GM23338 (cell line): ENCODE measurements around the gene TRAF1. TPM values are rescaled to one million over a fixed set of nuclear protein-coding genes. Genes with fewer than 3 reads are reported as not detected.
A peak's percentile ranks its signal among the peaks of the same experiment; 100 is the strongest.

ENCODE experiments used
- ATAC-seq: fragments of 200-7000 bp; cut with Tn5 transposase; 3 replicates; pipeline ENCODE4 v1.9.1; 2020
- DNase-seq: peaks from one replicate; pipeline ENCODE4 v3.0.0-alpha.2; 2015; ENCODE audit warnings: low spot score
- H2AFZ ChIP-seq: fragments of 200-600 bp; sonication (generic); 2 replicates; pipeline ENCODE4 v1.8.0; 2016; ENCODE audit warnings: antibody characterized with exemption, mild to moderate bottlenecking, moderate library complexity
- H3F3A ChIP-seq: fragments of 200-600 bp; sonication (generic); replicated peaks from 2 replicates; pipeline ENCODE4 v1.8.0; 2017; ENCODE audit warnings: antibody characterized with exemption, mixed run types, low read depth
- H3K27ac ChIP-seq: fragments of 200-600 bp; sonication (generic); 2 replicates; pipeline ENCODE4 v1.6.1; 2016; ENCODE audit warnings: low read depth
- H3K27me3 ChIP-seq: fragments of 200-600 bp; sonication (generic); 2 replicates; pipeline ENCODE4 v1.8.0; 2016; ENCODE audit warnings: mild to moderate bottlenecking, mixed run types, moderate library complexity; ENCODE audit not compliant: insufficient read depth
- H3K36me3 ChIP-seq: fragments of 200-600 bp; sonication (generic); 2 replicates; pipeline ENCODE4 v1.8.0; 2016; ENCODE audit warnings: mild to moderate bottlenecking; ENCODE audit not compliant: insufficient read depth
- H3K4me1 ChIP-seq: fragments of 200-600 bp; sonication (generic); 2 replicates; pipeline ENCODE4 v1.8.0; 2016; ENCODE audit warnings: mild to moderate bottlenecking, moderate library complexity; ENCODE audit not compliant: insufficient read depth
- H3K4me2 ChIP-seq: fragments of 200-600 bp; sonication (generic); 2 replicates; pipeline ENCODE4 v1.7.1; 2017; ENCODE audit warnings: mixed run types
- H3K4me3 ChIP-seq: fragments of 200-600 bp; sonication (generic); 2 replicates; pipeline ENCODE4 v1.6.1; 2016; ENCODE audit warnings: mixed run types
- H3K79me2 ChIP-seq: fragments of 200-600 bp; sonication (generic); replicated peaks from 2 replicates; pipeline ENCODE4 v1.8.0; 2017; ENCODE audit warnings: mild to moderate bottlenecking; ENCODE audit not compliant: insufficient read depth
- H3K9me2 ChIP-seq: fragments of 200-600 bp; sonication (generic); 2 replicates; pipeline ENCODE4 v1.8.0; 2017; ENCODE audit not compliant: insufficient read depth
- H4K20me1 ChIP-seq: fragments of 200-600 bp; sonication (generic); replicated peaks from 2 replicates; pipeline ENCODE4 v1.8.0; 2017; ENCODE audit warnings: mild to moderate bottlenecking; ENCODE audit not compliant: insufficient read depth
- H3K27ac Mint-ChIP-seq: 2 replicates; pipeline ENCODE4 v1.8.0; 2020; ENCODE audit warnings: inconsistent platforms, mild to moderate bottlenecking, moderate library complexity, mixed read lengths
- H3K27me3 Mint-ChIP-seq: 3 replicates; pipeline ENCODE4 v1.8.0; 2022; ENCODE audit warnings: low read depth, mild to moderate bottlenecking, moderate library complexity, mixed read lengths, inconsistent platforms; ENCODE audit not compliant: insufficient read depth, poor library complexity
- H3K36me3 Mint-ChIP-seq: 3 replicates; pipeline ENCODE4 v1.8.0; 2021; ENCODE audit warnings: low read depth, mild to moderate bottlenecking, inconsistent platforms, moderate library complexity, mixed read lengths
- H3K4me1 Mint-ChIP-seq: 3 replicates; pipeline ENCODE4 v1.8.0; 2020; ENCODE audit warnings: mild to moderate bottlenecking, inconsistent platforms, mixed read lengths
- H3K4me3 Mint-ChIP-seq: 3 replicates; pipeline ENCODE4 v1.8.0; 2021; ENCODE audit warnings: moderate library complexity, mild to moderate bottlenecking, inconsistent platforms, mixed read lengths
- H3K9me3 Mint-ChIP-seq: 3 replicates; pipeline ENCODE4 v1.8.0; 2020; ENCODE audit warnings: moderate library complexity, mild to moderate bottlenecking, inconsistent platforms, mixed read lengths
- CREB1 ChIP-seq: fragments of 250-450 bp; sonication (Bioruptor Pico); IDR thresholded peaks from 2 replicates; pipeline ENCODE4 v1.5.0; 2020; ENCODE audit warnings: low read depth, mild to moderate bottlenecking, moderate library complexity
- EZH2 ChIP-seq: fragments of 200-600 bp; sonication (generic); IDR thresholded peaks from one replicate; pipeline ENCODE4 v1.8.0; 2017; ENCODE audit warnings: antibody characterized with exemption, mild to moderate bottlenecking, low read depth; ENCODE audit not compliant: unreplicated experiment
- EZH2phosphoT487 ChIP-seq: fragments of 200-600 bp; sonication (generic); IDR thresholded peaks from one replicate; pipeline ENCODE4 v1.8.1; 2018; ENCODE audit warnings: antibody characterized with exemption; ENCODE audit not compliant: unreplicated experiment
- JUNB ChIP-seq: IDR thresholded peaks from one replicate; pipeline ENCODE4 v1.6.1; 2016; ENCODE audit warnings: antibody characterized with exemption; ENCODE audit not compliant: unreplicated experiment
- NANOG ChIP-seq: IDR thresholded peaks from 2 replicates; pipeline ENCODE4 v1.6.1; 2016; ENCODE audit warnings: antibody characterized with exemption, borderline replicate concordance
- POLR2AphosphoS5 ChIP-seq: IDR thresholded peaks from 2 replicates; pipeline ENCODE4 v1.6.1; 2016; ENCODE audit warnings: antibody characterized with exemption, low read depth
- ZNF114 ChIP-seq: fragments of 250-450 bp; sonication (Bioruptor Pico); IDR thresholded peaks from 2 replicates; pipeline ENCODE4 v1.5.0; 2020; ENCODE audit warnings: mild to moderate bottlenecking, moderate library complexity
- ZNF331 ChIP-seq: fragments of 250-450 bp; sonication (Bioruptor Pico); IDR thresholded peaks from 2 replicates; pipeline ENCODE4 v1.5.0; 2020; ENCODE audit warnings: low read depth, mild to moderate bottlenecking, moderate library complexity
- polyA plus RNA-seq: library from polyadenylated mRNA; unstranded; fragments of >200 nt; fragmentation: Nextera tagmentation; extraction: Ambion mirVana; gene quantifications from 2 replicates; pipeline ENCODE4 v1.2.1, GENCODE V29; 2016
- total RNA-seq: library from RNA; depleted of rRNA; stranded (reverse); fragments of >200 nt; shearing (Covaris generic); gene quantifications from 2 replicates; pipeline ENCODE4 v1.2.3, GENCODE V29; 2014
- TF ChIP-seq, protein P1 (sequence below): IDR thresholded peaks from one replicate; pipeline ENCODE4 v1.6.1; 2018; ENCODE audit warnings: antibody characterized with exemption; ENCODE audit not compliant: unreplicated experiment
- TF ChIP-seq, protein P2 (sequence below): fragments of 250-450 bp; sonication (Bioruptor Pico); IDR thresholded peaks from 2 replicates; pipeline ENCODE4 v1.5.0; 2020; ENCODE audit warnings: mild to moderate bottlenecking, moderate library complexity
- TF ChIP-seq, protein P3 (sequence below), 2 experiments: fragments of 200-600 bp in 1 of 2; sonication (generic) in 1 of 2; conservative IDR thresholded peaks; 2 replicates each; pipeline versions ENCODE4 v1.5.1 to v1.6.1; 2016 to 2017; ENCODE audit warnings: antibody characterized with exemption in 2 of 2, low read depth in 2 of 2, mild to moderate bottlenecking in 2 of 2, moderate library complexity in 1 of 2

The TRAF1 gene
- total and polyA plus RNA-seq, 2 experiments from 2014 or later = 0.39 to 1.4 TPM

DNA sequence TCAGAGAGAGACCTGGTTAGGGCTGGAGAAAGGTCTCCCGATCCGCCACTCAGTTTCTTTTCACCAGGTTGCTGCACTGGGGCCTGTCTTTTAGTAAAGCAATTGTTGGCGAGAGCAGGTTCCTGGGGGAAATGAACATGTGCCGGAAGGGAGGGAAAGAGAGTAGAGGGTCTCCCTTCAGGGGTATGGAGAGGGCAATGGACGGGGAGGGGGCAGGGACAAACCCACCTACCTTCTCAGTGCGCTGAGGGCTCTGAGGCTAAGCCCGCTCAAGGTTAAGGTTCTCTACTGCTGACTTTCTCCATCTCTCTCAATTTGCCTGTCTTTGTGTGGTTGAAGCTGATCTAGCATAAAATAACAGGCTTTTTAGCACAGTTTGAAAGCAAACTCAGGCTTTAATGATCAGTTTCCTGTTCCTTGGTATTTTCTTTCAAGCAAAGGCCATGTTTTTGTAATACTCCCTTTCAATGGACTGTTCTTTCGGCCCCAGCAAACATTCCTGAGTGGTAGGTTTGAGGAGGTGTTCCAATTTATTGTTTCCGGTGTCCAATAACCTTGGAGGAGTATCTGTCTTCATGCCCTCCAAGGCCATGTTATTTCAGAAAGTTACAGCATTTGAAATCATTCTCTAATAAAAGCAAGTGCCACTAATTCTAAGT, 25.5 kb upstream of the TRAF1 start:
- TF ChIP-seq ZNF114 (CRISPR knock-in tag) (no peak), JUNB (no peak), CREB1 (CRISPR knock-in tag) (no peak), EZH2 (no peak), ZNF331 (CRISPR knock-in tag) (no peak), NANOG (no peak), EZH2phosphoT487 (no peak), POLR2AphosphoS5 (no peak)
- TF ChIP-seq, protein P1, sequence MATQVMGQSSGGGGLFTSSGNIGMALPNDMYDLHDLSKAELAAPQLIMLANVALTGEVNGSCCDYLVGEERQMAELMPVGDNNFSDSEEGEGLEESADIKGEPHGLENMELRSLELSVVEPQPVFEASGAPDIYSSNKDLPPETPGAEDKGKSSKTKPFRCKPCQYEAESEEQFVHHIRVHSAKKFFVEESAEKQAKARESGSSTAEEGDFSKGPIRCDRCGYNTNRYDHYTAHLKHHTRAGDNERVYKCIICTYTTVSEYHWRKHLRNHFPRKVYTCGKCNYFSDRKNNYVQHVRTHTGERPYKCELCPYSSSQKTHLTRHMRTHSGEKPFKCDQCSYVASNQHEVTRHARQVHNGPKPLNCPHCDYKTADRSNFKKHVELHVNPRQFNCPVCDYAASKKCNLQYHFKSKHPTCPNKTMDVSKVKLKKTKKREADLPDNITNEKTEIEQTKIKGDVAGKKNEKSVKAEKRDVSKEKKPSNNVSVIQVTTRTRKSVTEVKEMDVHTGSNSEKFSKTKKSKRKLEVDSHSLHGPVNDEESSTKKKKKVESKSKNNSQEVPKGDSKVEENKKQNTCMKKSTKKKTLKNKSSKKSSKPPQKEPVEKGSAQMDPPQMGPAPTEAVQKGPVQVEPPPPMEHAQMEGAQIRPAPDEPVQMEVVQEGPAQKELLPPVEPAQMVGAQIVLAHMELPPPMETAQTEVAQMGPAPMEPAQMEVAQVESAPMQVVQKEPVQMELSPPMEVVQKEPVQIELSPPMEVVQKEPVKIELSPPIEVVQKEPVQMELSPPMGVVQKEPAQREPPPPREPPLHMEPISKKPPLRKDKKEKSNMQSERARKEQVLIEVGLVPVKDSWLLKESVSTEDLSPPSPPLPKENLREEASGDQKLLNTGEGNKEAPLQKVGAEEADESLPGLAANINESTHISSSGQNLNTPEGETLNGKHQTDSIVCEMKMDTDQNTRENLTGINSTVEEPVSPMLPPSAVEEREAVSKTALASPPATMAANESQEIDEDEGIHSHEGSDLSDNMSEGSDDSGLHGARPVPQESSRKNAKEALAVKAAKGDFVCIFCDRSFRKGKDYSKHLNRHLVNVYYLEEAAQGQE = no peak
- TF ChIP-seq, protein P2, sequence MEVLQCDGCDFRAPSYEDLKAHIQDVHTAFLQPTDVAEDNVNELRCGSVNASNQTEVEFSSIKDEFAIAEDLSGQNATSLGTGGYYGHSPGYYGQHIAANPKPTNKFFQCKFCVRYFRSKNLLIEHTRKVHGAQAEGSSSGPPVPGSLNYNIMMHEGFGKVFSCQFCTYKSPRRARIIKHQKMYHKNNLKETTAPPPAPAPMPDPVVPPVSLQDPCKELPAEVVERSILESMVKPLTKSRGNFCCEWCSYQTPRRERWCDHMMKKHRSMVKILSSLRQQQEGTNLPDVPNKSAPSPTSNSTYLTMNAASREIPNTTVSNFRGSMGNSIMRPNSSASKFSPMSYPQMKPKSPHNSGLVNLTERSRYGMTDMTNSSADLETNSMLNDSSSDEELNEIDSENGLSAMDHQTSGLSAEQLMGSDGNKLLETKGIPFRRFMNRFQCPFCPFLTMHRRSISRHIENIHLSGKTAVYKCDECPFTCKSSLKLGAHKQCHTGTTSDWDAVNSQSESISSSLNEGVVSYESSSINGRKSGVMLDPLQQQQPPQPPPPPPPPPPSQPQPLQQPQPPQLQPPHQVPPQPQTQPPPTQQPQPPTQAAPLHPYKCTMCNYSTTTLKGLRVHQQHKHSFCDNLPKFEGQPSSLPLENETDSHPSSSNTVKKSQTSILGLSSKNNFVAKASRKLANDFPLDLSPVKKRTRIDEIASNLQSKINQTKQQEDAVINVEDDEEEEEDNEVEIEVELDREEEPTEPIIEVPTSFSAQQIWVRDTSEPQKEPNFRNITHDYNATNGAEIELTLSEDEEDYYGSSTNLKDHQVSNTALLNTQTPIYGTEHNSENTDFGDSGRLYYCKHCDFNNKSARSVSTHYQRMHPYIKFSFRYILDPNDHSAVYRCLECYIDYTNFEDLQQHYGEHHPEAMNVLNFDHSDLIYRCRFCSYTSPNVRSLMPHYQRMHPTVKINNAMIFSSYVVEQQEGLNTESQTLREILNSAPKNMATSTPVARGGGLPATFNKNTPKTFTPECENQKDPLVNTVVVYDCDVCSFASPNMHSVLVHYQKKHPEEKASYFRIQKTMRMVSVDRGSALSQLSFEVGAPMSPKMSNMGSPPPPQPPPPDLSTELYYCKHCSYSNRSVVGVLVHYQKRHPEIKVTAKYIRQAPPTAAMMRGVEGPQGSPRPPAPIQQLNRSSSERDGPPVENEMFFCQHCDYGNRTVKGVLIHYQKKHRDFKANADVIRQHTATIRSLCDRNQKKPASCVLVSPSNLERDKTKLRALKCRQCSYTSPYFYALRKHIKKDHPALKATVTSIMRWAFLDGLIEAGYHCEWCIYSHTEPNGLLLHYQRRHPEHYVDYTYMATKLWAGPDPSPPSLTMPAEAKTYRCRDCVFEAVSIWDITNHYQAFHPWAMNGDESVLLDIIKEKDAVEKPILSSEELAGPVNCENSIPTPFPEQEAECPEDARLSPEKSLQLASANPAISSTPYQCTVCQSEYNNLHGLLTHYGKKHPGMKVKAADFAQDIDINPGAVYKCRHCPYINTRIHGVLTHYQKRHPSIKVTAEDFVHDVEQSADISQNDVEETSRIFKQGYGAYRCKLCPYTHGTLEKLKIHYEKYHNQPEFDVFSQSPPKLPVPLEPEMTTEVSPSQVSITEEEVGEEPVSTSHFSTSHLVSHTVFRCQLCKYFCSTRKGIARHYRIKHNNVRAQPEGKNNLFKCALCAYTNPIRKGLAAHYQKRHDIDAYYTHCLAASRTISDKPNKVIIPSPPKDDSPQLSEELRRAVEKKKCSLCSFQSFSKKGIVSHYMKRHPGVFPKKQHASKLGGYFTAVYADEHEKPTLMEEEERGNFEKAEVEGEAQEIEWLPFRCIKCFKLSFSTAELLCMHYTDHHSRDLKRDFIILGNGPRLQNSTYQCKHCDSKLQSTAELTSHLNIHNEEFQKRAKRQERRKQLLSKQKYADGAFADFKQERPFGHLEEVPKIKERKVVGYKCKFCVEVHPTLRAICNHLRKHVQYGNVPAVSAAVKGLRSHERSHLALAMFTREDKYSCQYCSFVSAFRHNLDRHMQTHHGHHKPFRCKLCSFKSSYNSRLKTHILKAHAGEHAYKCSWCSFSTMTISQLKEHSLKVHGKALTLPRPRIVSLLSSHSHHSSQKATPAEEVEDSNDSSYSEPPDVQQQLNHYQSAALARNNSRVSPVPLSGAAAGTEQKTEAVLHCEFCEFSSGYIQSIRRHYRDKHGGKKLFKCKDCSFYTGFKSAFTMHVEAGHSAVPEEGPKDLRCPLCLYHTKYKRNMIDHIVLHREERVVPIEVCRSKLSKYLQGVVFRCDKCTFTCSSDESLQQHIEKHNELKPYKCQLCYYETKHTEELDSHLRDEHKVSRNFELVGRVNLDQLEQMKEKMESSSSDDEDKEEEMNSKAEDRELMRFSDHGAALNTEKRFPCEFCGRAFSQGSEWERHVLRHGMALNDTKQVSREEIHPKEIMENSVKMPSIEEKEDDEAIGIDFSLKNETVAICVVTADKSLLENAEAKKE (CRISPR knock-in tag) = no peak
- TF ChIP-seq, protein P3, sequence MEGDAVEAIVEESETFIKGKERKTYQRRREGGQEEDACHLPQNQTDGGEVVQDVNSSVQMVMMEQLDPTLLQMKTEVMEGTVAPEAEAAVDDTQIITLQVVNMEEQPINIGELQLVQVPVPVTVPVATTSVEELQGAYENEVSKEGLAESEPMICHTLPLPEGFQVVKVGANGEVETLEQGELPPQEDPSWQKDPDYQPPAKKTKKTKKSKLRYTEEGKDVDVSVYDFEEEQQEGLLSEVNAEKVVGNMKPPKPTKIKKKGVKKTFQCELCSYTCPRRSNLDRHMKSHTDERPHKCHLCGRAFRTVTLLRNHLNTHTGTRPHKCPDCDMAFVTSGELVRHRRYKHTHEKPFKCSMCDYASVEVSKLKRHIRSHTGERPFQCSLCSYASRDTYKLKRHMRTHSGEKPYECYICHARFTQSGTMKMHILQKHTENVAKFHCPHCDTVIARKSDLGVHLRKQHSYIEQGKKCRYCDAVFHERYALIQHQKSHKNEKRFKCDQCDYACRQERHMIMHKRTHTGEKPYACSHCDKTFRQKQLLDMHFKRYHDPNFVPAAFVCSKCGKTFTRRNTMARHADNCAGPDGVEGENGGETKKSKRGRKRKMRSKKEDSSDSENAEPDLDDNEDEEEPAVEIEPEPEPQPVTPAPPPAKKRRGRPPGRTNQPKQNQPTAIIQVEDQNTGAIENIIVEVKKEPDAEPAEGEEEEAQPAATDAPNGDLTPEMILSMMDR (conservative IDR thresholded peaks at IDR 0.05; ENCODE audit: low read depth in 2 of 2) = no peak
- DNase-seq (no peak), ATAC-seq (no peak)
- Histone ChIP-seq H3K4me3 (no peak overlapping the region), H3K27me3 (no peaks in the 10 kb centered on the region), H4K20me1 (no peaks in the 10 kb centered on the region), H2AFZ (peak overlapping the region; percentile 82), H3K9me2 (no peaks in the 10 kb centered on the region), H3K27ac (no peak overlapping the region), H3K4me2 (no peak overlapping the region), H3K36me3 (no peaks in the 10 kb centered on the region), H3K79me2 (no peaks in the 10 kb centered on the region), H3F3A (no peaks in the 10 kb centered on the region), H3K4me1 (peaks cover 11% of the 10 kb centered on the region; the same call in 1 of the 2 replicates)
- Mint-ChIP-seq H3K27me3 (no peaks in the 10 kb centered on the region), H3K27ac (no peak overlapping the region), H3K9me3 (no peaks in the 10 kb centered on the region), H3K4me1 (peaks cover 9% of the 10 kb centered on the region; the same call in 2 of the 3 replicates), H3K4me3 (no peak overlapping the region), H3K36me3 (no peaks in the 10 kb centered on the region)
